ENCODE data around the gene MRPL12.
A peak's percentile ranks its signal among the peaks of the same experiment; 100 is the strongest.

MRPL12 gene

GRCh38 chr17:81702934-81703746 is at the start of gene MRPL12:
Gene MRPL12 (plus strand): TSS chr17:81703367. CDS start chr17:81703502, 135 bp downstream.
- peak; percentile 94 to 98 for DNase-seq

- no peak for DNase-seq
Measured at GRCh38 chr17:81655378-81656117, 47.6 kb upstream of the MRPL12 start.

GRCh38 chr17:81656118-81656743 is 46.9 kb upstream of the MRPL12 start, which contains the start of gene PDE6G:
Gene PDE6G (minus strand): TSS chr17:81656542. CDS start chr17:81653305, 3,237 bp downstream.
- DNase-seq: no peak

DNA sequence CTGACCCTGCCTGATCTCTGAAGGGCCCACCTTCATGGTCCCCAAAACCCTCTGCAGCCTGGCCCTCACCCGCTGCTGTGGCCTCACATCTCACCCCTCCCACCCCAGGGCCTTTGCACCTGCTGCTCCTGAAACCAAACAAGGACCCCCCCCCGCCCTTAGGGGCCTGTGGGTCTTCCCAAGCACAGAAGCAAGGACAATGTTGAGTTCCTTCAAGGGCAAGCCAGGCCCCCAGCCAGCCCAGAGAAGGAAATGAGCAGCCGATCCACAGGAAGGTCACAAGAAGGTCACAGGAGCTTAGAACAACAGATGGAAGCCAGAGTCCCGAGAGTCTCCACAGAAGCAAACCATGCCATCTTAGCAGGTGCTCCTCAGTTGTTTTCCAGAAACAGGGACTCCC is 46.3 kb upstream of the MRPL12 start:
- no peak for DNase-seq

GRCh38 chr17:81659038-81659437 is 44.1 kb upstream of the MRPL12 start:
- no peak for DNase-seq

- no peak for DNase-seq
Measured at GRCh38 chr17:81660441-81660840, 42.7 kb upstream of the MRPL12 start.

DNA sequence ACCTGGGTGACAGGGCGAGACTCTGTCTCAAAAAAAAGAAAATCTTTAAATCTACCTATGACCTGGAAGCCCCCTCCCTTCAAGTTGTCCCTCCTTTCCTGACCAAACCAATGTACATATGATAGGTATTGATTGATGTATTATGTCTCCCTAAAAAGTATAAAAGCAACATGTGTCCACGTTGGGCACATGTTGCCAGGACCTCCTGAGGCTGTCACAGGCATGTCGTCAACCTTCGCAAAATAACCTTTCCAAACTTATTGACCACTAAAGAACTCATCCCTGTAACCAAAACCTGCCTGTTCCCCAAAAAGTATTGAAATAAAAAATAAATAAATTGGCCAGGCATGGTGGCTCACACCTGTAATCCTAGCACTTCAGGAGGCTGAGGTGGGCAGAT is 41.2 kb upstream of the MRPL12 start:
- no peak for DNase-seq

GRCh38 chr17:81664051-81664470 is 39.1 kb upstream of the MRPL12 start:
- DNase-seq: no peak

- DNase-seq: peak; percentile 42 to 70
Measured at GRCh38 chr17:81665205-81666091, 37.7 kb upstream of the MRPL12 start.

GRCh38 chr17:81666092-81666341 is 37.1 kb upstream of the MRPL12 start:
- DNase-seq: no peak

- peak; percentile 95 to 99 for DNase-seq
Measured at GRCh38 chr17:81666342-81667191, 36.6 kb upstream of the MRPL12 start, which contains the start of the genes CCDC137 and OXLD1. Gene CCDC137 (plus strand): TSS chr17:81666737. CDS start chr17:81666767, 30 bp downstream. Gene OXLD1 (minus strand): TSS chr17:81666605. CDS start chr17:81666577, 28 bp downstream.

DNA sequence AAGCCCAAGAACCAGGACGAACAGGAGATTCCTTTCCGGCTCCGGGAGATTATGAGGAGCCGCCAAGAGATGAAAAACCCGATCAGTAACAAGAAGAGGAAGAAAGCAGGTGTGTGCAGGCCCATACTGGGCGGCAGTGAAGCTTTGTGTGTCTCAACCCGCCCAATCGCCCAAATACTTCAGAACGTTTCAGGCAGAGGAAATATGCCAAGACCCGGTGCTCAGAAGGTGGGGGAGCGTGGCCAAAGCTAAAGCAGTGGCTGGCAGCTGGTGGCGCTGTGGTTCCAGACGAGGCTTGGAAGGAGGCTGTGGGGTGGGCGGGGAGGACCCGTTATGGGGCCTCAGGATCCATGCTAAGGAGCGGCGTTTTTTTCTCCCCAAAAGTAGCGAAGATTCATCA is 35.4 kb upstream of the MRPL12 start:
- DNase-seq: peak in 1 of 2 experiments; percentile 19

DNA sequence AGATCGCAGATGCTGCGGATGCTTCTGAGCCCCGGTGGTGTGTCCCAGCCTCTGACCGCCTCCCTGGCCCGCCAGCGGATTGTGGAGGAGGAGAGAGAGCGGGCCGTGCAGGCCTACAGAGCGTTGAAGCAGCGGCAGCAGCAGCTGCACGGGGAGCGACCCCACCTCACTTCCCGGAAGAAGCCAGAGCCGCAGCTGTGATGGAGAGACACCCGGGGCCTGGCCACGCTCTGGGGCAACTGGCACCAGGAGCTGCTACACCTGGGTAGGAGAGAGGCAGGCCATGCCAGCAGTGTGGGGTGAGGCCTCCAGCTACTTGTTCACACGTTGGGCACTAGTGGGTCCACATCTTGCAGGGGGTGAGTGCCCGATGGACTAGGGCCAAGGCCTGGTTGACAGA is 30.7 kb upstream of the MRPL12 start:
- no peak for DNase-seq

- no peak for DNase-seq
Measured at GRCh38 chr17:81672954-81673353, 30.2 kb upstream of the MRPL12 start.

GRCh38 chr17:81673561-81674258 is 29.5 kb upstream of the MRPL12 start:
- DNase-seq: no peak

GRCh38 chr17:81675515-81676221 is 27.5 kb upstream of the MRPL12 start:
- DNase-seq: peak in 1 of 2 experiments; percentile 61

- peak in 1 of 2 experiments; percentile 24 for DNase-seq
Measured at GRCh38 chr17:81676906-81677305, 26.3 kb upstream of the MRPL12 start.

DNA sequence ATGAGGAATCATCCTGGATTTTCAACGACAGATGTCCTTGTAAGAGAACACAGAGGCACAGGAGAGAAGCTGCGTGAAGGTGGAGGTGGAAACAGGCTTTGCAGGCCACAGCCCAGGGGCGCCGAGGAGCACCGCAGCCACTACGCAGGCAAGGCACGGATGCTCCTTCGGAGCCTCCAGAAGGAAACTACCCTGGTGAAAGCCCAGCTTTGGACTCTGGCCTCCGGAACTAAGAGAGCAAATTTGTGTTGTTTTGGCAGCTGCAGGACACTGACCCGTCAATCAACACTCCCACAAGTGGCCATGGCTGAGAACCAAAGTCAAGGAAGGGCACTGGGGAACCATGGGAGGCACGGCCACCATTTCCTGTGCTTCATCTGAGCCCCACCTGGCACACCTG is 23.0 kb upstream of the MRPL12 start:
- DNase-seq: no peak

DNA sequence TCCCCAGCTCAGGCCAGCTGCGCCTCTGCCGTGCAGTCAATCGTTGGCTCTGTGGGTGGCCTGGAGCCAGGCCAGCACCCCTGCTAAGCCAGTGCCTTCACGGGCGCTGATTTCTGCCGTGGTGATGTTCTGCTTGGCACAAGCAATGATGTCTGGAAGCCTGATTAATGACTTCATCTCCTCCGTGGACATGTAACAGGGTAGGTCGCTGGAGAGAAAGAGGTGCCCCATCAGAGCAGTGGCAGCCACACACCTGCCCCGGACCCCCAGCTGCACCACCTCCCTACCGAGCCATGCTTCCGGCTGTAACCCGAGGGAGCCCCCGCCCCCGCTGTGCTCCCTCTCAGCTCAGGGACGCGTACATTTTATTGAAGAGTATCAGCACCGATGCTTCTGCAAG is 21.5 kb upstream of the MRPL12 start:
- DNase-seq: peak; percentile 81 to 95

DNA sequence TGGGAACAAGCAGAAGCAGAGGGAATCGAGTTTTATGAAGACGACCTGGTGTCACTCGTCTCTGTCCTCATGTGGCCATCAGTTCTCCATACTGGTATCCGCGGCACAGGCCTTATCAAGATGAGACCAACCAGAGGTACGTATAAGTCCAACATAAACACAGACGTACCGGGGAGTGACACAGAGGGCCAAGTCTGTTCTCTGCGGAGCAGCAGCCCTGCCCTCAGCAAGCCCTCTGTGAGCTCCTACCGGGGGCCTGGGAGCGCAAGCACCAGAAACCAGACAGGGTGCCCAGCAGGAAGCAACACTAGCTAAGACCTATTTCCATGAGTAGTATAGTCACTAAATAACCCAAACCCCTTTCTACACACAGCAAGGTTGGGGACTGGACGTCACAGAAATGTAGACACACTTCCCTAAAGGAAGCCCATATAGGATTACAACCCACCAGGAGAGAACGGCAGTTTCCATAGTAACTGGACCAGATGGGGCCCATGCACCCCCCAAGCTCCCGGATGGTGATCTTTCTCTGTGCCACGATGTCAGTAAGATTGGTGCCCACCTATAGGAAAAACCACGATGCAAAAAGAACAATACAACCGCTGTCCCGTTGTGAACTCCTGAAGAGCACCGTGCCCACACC is 20.5 kb upstream of the MRPL12 start:
- peak in 1 of 2 experiments; percentile 35 for DNase-seq

Measured in NCI-H2081 (cell line).